ENCODE results near the gene MXD4. TPM values are rescaled to one million over a fixed set of nuclear protein-coding genes. Genes with fewer than 3 reads are reported as not detected.

The MXD4 gene
- total and polyA plus RNA-seq, 9 of the 15 experiments (the other 6 are each of a cell fraction or from before 2014, with no cell fraction given): 0.06 to 13.5 (median 5.9) TPM

- TF ChIP-seq CXXC5 (CRISPR knock-in tag; IDR thresholded peaks at IDR 0.05) (peak; percentile 76), SAFB2 (IDR thresholded peaks at IDR 0.05; ENCODE audit: borderline replicate concordance, low read depth, low read length, severe bottlenecking) (no peak), ARID4B (CRISPR knock-in tag; IDR thresholded peaks at IDR 0.05) (peak; percentile 72), ATF3 (IDR thresholded peaks at IDR 0.05) (no peak), ATF3 (CRISPR knock-in tag; conservative IDR thresholded peaks at IDR 0.05) (no peak), TOE1 (IDR thresholded peaks at IDR 0.05; ENCODE audit: borderline replicate concordance) (peak; percentile 43; the same call in 1 of the 2 replicates), TOE1 (CRISPR knock-in tag; IDR thresholded peaks at IDR 0.05; ENCODE audit: borderline replicate concordance, low read depth) (no peak), PRPF4 (IDR thresholded peaks at IDR 0.05; ENCODE audit: insufficient read depth, low read depth, low read length, poor library complexity, severe bottlenecking) (no peak), TRIM24 (IDR thresholded peaks at IDR 0.05) (peak in 1 of 2 experiments; percentile 43; a peak in 1 of 4 replicates), BHLHE40 (IDR thresholded peaks at IDR 0.05; ENCODE audit: low read length) (peak; percentile 60; the same call in 1 of the 2 replicates), MEIS2 (IDR thresholded peaks at IDR 0.05; ENCODE audit: partially characterized antibody) (peak; percentile 94), YBX1 (IDR thresholded peaks at IDR 0.05) (no peak), ATF7 (IDR thresholded peaks at IDR 0.05) (peak; percentile 75; the same call in 1 of the 2 replicates)
Observed at GRCh38 chr4:2241410-2242353, 20.2 kb downstream of the MXD4 start, which contains the start of the genes HAUS3 and POLN (continued).

Data from K562 (cell line).